GM19035 (cell line): ENCODE measurements around the gene CBX7.
"Not testable (repeated sequence)": the region's sequence is repeated elsewhere in the genome, so short reads cannot be mapped to it uniquely, and the experiment has no call there.

Experiments used
- ATAC-seq: cut with Tn5 transposase; IDR thresholded peaks from one replicate; pipeline ENCODE4 v1.9.1; 2021; ENCODE audit not compliant: unreplicated experiment

The CBX7 gene

GRCh38 chr22:39174498-39175352 is 22.2 kb upstream of the CBX7 start:
- ATAC-seq: no peak

- no peak for ATAC-seq
Observed at GRCh38 chr22:39173787-39174497, 21.5 kb upstream of the CBX7 start.

- ATAC-seq: no peak
Observed at GRCh38 chr22:39173050-39173706, 20.7 kb upstream of the CBX7 start.

- ATAC-seq: not testable (repeated sequence)
Observed at GRCh38 chr22:39172265-39173049, 20.0 kb upstream of the CBX7 start.

GRCh38 chr22:39171623-39172264 is 19.3 kb upstream of the CBX7 start:
- no peak for ATAC-seq

GRCh38 chr22:39170825-39171622 is 18.5 kb upstream of the CBX7 start:
- ATAC-seq: no peak

GRCh38 chr22:39169797-39170466 is 17.5 kb upstream of the CBX7 start:
- no peak for ATAC-seq

- no peak for ATAC-seq
Observed at GRCh38 chr22:39166547-39166946, 14.1 kb upstream of the CBX7 start.

- not testable (repeated sequence) for ATAC-seq
Observed at GRCh38 chr22:39156093-39156492, 3.6 kb upstream of the CBX7 start.

- no peak for ATAC-seq
Observed at GRCh38 chr22:39155421-39155820, 2.9 kb upstream of the CBX7 start.

GRCh38 chr22:39153220-39153717 is 789 bp upstream of the CBX7 start:
- no peak for ATAC-seq

GRCh38 chr22:39152024-39152510 is 413 bp downstream of the CBX7 start:
- no peak for ATAC-seq

- no peak for ATAC-seq
Observed at GRCh38 chr22:39151329-39151975, 1.0 kb downstream of the CBX7 start.

- ATAC-seq: no peak
Observed at GRCh38 chr22:39150848-39151215, 1.6 kb downstream of the CBX7 start.

- no peak for ATAC-seq
Observed at GRCh38 chr22:39149915-39150847, 2.3 kb downstream of the CBX7 start.

GRCh38 chr22:39148727-39149535 is 3.5 kb downstream of the CBX7 start:
- ATAC-seq: no peak
